ENCODE data around the gene GAB1. TPM values are rescaled to one million over a fixed set of nuclear protein-coding genes. Genes with fewer than 3 reads are reported as not detected.

Gene GAB1
- total and polyA plus RNA-seq, 2 of the 8 experiments (the other 6 are each of a cell fraction or from before 2014, with no cell fraction given): 6.8 to 21.3 TPM

DNA sequence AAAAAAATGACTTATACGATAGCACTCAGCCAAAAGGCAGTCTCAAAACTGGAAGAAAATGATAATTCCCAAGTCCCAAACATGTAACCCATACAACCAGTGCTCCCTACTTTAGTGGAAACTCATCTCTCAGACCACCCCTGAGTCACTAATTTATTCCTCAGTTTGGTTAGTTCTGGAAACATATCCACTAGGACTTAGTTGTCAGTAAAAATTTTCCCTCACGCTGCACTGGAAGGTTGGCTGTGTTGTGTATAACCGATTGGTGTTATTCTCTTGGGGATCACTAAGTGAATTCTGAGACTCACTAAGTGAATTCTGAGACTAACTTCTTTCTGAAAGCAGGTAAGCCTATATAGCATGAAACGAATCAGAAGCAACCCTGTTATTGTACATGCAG lies 48.5 kb upstream of the GAB1 start (continued):
- TF ChIP-seq, protein P1, sequence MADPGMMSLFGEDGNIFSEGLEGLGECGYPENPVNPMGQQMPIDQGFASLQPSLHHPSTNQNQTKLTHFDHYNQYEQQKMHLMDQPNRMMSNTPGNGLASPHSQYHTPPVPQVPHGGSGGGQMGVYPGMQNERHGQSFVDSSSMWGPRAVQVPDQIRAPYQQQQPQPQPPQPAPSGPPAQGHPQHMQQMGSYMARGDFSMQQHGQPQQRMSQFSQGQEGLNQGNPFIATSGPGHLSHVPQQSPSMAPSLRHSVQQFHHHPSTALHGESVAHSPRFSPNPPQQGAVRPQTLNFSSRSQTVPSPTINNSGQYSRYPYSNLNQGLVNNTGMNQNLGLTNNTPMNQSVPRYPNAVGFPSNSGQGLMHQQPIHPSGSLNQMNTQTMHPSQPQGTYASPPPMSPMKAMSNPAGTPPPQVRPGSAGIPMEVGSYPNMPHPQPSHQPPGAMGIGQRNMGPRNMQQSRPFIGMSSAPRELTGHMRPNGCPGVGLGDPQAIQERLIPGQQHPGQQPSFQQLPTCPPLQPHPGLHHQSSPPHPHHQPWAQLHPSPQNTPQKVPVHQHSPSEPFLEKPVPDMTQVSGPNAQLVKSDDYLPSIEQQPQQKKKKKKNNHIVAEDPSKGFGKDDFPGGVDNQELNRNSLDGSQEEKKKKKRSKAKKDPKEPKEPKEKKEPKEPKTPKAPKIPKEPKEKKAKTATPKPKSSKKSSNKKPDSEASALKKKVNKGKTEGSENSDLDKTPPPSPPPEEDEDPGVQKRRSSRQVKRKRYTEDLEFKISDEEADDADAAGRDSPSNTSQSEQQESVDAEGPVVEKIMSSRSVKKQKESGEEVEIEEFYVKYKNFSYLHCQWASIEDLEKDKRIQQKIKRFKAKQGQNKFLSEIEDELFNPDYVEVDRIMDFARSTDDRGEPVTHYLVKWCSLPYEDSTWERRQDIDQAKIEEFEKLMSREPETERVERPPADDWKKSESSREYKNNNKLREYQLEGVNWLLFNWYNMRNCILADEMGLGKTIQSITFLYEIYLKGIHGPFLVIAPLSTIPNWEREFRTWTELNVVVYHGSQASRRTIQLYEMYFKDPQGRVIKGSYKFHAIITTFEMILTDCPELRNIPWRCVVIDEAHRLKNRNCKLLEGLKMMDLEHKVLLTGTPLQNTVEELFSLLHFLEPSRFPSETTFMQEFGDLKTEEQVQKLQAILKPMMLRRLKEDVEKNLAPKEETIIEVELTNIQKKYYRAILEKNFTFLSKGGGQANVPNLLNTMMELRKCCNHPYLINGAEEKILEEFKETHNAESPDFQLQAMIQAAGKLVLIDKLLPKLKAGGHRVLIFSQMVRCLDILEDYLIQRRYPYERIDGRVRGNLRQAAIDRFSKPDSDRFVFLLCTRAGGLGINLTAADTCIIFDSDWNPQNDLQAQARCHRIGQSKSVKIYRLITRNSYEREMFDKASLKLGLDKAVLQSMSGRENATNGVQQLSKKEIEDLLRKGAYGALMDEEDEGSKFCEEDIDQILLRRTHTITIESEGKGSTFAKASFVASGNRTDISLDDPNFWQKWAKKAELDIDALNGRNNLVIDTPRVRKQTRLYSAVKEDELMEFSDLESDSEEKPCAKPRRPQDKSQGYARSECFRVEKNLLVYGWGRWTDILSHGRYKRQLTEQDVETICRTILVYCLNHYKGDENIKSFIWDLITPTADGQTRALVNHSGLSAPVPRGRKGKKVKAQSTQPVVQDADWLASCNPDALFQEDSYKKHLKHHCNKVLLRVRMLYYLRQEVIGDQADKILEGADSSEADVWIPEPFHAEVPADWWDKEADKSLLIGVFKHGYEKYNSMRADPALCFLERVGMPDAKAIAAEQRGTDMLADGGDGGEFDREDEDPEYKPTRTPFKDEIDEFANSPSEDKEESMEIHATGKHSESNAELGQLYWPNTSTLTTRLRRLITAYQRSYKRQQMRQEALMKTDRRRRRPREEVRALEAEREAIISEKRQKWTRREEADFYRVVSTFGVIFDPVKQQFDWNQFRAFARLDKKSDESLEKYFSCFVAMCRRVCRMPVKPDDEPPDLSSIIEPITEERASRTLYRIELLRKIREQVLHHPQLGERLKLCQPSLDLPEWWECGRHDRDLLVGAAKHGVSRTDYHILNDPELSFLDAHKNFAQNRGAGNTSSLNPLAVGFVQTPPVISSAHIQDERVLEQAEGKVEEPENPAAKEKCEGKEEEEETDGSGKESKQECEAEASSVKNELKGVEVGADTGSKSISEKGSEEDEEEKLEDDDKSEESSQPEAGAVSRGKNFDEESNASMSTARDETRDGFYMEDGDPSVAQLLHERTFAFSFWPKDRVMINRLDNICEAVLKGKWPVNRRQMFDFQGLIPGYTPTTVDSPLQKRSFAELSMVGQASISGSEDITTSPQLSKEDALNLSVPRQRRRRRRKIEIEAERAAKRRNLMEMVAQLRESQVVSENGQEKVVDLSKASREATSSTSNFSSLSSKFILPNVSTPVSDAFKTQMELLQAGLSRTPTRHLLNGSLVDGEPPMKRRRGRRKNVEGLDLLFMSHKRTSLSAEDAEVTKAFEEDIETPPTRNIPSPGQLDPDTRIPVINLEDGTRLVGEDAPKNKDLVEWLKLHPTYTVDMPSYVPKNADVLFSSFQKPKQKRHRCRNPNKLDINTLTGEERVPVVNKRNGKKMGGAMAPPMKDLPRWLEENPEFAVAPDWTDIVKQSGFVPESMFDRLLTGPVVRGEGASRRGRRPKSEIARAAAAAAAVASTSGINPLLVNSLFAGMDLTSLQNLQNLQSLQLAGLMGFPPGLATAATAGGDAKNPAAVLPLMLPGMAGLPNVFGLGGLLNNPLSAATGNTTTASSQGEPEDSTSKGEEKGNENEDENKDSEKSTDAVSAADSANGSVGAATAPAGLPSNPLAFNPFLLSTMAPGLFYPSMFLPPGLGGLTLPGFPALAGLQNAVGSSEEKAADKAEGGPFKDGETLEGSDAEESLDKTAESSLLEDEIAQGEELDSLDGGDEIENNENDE (IDR thresholded peaks at IDR 0.05; ENCODE audit: insufficient replicate concordance, low read length): no peak
- TF ChIP-seq JUND (IDR thresholded peaks at IDR 0.05; ENCODE audit: low read length) (no peak), RBBP5 (IDR thresholded peaks at IDR 0.05; ENCODE audit: borderline replicate concordance, low read depth, low read length) (no peak)
